Activated T-helper 9 cell treated with anti-CD3 and anti-CD28 coated beads, Interleukin-2, amount 50 U/mL, for 16 hours (primary cell): ENCODE data around the gene PADI4.

Source experiments
- DNase-seq: peaks from one replicate; pipeline ENCODE4 v3.0.0-alpha.2; 2020; ENCODE audit warnings: low read depth

The PADI4 gene

GRCh38 chr1:17286646-17287045 lies 21.4 kb upstream of the PADI4 start:
- no peak for DNase-seq

GRCh38 chr1:17287130-17287776 lies 20.7 kb upstream of the PADI4 start:
- DNase-seq = no peak

GRCh38 chr1:17289721-17290120 lies 18.3 kb upstream of the PADI4 start:
- DNase-seq = no peak

- no peak for DNase-seq
Observed at GRCh38 chr1:17290553-17290952, 17.4 kb upstream of the PADI4 start.

- DNase-seq = no peak
Observed at GRCh38 chr1:17292299-17293160, 15.5 kb upstream of the PADI4 start.

GRCh38 chr1:17293681-17294425 lies 14.1 kb upstream of the PADI4 start:
- no peak for DNase-seq

- no peak for DNase-seq
Observed at GRCh38 chr1:17295292-17295691, 12.7 kb upstream of the PADI4 start.

GRCh38 chr1:17296086-17296485 lies 11.9 kb upstream of the PADI4 start:
- no peak for DNase-seq

GRCh38 chr1:17297991-17298390 lies 10.0 kb upstream of the PADI4 start:
- no peak for DNase-seq

- no peak for DNase-seq
Observed at GRCh38 chr1:17301767-17302166, 6.2 kb upstream of the PADI4 start.

- no peak for DNase-seq
Observed at GRCh38 chr1:17304151-17304825, 3.7 kb upstream of the PADI4 start.

- no peak for DNase-seq
Observed at GRCh38 chr1:17304826-17305175, 3.2 kb upstream of the PADI4 start.

GRCh38 chr1:17305576-17306095 lies 2.4 kb upstream of the PADI4 start:
- no peak for DNase-seq

- DNase-seq = no peak
Observed at GRCh38 chr1:17306407-17306806, 1.6 kb upstream of the PADI4 start.

GRCh38 chr1:17306921-17307320 lies 1.1 kb upstream of the PADI4 start:
- no peak for DNase-seq

- no peak for DNase-seq
Observed at GRCh38 chr1:17307329-17307728, 668 bp upstream of the PADI4 start.

- DNase-seq = no peak
Observed at GRCh38 chr1:17308593-17308992, 596 bp downstream of the PADI4 start.

- no peak for DNase-seq
Observed at GRCh38 chr1:17309426-17310067, 1.6 kb downstream of the PADI4 start.

- DNase-seq = no peak
Observed at GRCh38 chr1:17310068-17310640, 2.2 kb downstream of the PADI4 start.

- no peak for DNase-seq
Observed at GRCh38 chr1:17313530-17314309, 5.7 kb downstream of the PADI4 start.
